Activated gamma-delta T cell (primary cell): ENCODE data around the gene MDH1.
"Not testable (repeated sequence)": the region's sequence is repeated elsewhere in the genome, so short reads cannot be mapped to it uniquely, and the experiment has no call there.

Experiments used
- DNase-seq: peaks from one replicate; lab custom pipeline; 2025; lab: John Stamatoyannopoulos, UW
- total RNA-seq, 2 donors: gene quantifications; one replicate each; lab custom pipeline; 2026; lab: John Stamatoyannopoulos, UW

The MDH1 gene
- total RNA-seq: 88.6 to 94.4 reads per million in 2 donors

DNA sequence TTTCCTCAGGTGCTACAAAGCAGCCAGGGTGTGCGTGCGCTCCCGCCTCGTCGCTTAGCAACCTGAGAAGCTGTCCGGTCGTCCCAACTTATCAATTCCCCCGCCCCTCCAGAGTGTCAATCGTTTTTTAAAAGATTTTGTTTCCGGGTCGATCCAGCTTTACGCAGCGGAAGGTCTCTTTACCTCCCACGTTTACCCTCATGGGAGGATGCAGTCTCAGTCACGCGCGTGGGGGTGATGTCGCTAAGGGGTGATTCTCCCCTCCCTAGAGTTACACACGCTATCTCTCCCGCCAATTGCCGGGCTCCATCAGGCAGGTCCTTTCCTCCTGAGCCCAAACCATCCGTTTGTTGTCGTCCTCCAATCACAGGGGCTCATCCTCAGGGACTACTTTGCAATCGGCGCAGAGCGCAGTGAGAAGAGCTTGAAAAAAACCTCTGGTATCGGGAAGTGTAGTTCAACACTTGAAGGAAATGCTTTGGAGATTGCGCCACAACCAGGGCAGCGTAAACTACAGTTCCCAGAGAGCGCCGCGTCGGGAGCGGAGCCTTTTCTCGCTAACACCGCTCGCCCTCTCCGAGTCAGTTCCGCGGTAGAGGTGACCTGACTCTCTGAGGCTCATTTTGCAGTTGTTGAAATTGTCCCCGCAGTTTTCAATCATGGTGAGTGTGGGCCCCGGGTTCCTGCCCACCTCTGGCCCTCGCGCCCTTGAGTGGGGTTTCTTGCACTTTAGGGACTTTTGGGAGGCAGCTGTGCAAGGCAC lies at the start of gene MDH1, which contains the start of gene WDPCP:
Gene MDH1, plus strand, starts transcription at position 579 of the 763 bp plus-strand sequence. Its CDS starts 81 bp downstream, at position 660.
Gene WDPCP, minus strand, starts transcription at position 93 of the 763 bp plus-strand sequence. CDS start 206 bp downstream, outside the sequence.
- peak; percentile 77 for DNase-seq

GRCh38 chr2:63539416-63540162 lies 49.2 kb upstream of the MDH1 start:
- no peak for DNase-seq

DNA sequence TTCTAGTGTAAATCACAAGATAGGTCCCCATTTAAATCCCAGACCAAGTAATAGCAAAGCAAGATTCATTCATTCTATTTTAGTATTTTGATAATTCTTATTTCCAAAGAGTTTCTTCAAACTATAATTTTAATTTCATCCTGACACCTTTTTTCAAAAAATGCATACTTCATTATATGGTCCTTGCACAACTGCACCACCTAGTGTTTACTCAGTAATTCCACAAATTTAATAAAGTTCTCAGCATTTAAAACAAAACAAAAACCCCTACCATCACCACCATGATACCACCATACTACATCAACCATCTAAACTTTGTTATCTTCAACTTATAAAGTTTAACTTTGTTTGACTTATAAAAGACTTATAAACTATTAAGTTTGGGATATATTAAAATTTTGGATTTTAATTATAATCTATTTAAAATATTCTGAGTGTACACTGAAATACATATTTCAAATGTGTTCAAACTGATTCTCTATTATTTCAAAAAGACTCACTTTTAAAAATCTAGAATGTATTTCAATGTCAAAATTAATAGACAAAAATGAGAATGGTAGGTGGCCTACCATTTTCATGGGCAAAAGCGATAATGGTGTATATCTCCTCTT lies 44.6 kb upstream of the MDH1 start:
- no peak for DNase-seq

DNA sequence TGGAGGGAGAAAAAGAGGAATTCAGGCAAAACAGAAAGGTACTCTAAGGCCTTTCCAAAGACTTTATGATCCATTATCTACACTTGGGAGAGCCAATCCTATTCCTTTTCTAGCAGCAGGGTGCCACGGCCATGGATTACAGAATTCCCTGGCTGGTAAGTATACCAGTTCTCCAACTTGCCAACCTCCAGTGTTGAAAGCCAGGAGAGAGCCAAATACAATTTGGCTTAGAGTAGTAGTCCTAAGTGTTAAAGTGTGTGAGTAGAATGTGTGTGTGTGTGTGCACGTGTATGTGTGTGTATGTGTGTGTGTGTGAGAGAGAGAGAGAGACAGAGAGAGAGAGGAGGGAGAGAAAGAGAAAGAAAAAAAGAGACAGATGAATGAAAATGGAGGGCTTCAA lies 43.7 kb upstream of the MDH1 start:
- no peak for DNase-seq

GRCh38 chr2:63553049-63553448 lies 35.7 kb upstream of the MDH1 start:
- DNase-seq: no peak

DNA sequence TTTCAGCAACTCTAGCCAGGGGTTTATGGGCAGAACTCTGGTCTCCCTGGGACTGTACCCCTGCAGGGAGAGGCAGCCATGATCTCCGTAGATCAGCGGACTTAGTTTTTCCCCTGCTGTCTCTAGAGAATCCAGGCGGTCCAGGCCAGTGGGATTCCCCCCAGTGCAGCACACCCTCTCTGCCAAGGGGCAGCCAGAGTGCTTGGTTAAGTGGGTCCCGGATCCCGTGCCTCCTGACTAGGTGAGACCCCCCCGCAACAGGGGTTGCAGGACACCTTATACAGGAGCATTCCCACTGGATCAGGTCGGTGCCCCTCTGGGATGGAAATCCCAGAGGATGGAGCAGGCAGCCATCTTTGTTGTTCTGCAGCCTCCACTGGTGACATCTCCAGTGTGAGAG lies 33.5 kb upstream of the MDH1 start:
- no peak for DNase-seq

DNA sequence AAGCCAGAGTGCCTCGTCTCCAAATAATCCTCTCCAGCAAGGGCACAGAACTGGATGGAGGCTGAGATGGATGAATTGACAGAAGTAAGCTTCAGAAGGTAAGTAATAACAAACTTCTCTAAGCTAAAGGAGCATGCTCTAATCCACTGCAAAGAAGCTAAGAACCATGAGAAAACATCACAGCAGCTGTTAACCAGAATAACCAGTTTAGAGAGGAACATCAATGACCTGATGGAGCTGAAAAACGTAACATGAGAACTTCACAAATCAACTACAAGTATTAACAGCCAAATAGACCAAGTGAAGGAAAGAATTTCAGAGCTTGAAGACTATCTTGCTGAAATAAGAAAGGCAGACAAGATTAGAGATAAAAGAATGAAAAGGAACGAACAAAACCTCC lies 32.8 kb upstream of the MDH1 start:
- DNase-seq: no peak

DNA sequence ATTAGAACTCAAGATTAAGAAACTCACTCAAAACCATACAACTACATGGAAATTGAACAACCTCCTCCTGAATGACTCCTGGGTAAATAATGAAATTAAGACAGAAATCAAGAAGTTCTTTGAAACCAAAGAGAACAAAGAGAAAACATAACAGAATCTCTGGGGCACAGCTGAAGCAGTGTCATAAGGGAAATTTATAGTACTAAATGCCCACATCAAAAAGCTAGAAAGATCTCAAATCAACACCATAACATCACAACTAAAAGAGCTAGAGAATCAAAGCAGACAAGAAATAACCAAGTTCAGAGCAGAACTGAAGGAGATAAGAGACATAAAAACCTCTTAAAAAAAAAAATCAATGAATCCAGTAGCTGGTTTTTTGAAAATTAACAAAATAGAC lies 30.9 kb upstream of the MDH1 start:
- not testable (repeated sequence) for DNase-seq

GRCh38 chr2:63558922-63559321 lies 29.8 kb upstream of the MDH1 start:
- not testable (repeated sequence) for DNase-seq

DNA sequence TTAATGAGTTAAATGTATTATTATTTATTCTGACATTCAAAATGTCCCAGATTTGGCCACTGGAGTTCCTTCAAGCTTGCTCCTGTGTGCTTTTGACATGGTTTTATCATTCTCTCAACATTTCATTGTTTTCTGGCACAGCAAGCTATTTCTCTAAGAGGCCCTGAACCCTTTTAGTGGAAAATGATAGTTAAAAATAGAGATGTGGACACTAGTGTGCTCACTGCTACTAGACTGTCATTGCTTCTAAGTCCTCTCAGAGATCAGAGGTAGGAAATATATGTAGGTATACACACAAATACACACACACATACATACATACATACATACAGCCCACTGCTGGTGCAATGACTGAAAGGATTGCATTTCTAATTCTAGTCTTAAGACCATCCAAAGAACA lies 26.0 kb upstream of the MDH1 start:
- no peak for DNase-seq

DNA sequence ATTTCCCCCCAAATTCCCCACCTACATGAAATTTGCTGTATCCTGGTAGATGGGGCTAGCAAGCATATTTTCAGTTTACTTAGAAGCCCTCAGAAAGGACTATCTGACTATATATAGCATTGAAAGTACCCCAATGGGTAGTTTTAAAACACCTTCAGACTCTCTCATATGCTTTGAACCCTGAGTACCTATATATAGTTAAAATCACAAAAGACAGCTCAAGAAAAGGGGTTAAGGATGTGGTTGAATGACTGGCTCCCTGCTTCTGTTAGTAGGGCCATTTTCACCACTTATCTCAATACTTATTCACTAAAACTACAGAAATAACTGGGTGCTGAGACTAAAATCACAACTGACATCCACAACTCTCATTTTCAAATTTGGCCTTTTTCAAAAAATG lies 19.0 kb upstream of the MDH1 start:
- no peak for DNase-seq

DNA sequence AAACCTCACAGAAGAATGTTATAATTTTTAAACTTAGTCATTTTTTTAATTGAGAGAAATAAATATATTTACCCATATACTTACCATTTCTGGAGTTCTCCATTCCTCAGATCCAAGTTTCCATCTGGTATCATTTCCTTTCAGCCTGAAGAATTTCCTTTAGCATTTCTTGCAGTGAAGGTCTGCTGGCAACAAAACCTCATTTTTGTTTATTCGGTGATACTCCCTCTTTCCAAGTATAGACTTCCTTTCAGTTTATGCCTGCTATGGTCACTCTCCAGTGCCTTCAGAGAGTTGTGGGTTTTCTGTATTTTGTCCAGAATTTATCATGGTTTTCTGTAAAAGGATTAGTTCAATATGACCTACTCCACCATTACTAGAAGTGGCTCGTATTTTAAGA lies 17.5 kb upstream of the MDH1 start:
- DNase-seq: no peak

- no peak for DNase-seq
Measured at GRCh38 chr2:63572001-63572400, 16.8 kb upstream of the MDH1 start.

- DNase-seq: not testable (repeated sequence)
Measured at GRCh38 chr2:63573026-63573425, 15.7 kb upstream of the MDH1 start.

DNA sequence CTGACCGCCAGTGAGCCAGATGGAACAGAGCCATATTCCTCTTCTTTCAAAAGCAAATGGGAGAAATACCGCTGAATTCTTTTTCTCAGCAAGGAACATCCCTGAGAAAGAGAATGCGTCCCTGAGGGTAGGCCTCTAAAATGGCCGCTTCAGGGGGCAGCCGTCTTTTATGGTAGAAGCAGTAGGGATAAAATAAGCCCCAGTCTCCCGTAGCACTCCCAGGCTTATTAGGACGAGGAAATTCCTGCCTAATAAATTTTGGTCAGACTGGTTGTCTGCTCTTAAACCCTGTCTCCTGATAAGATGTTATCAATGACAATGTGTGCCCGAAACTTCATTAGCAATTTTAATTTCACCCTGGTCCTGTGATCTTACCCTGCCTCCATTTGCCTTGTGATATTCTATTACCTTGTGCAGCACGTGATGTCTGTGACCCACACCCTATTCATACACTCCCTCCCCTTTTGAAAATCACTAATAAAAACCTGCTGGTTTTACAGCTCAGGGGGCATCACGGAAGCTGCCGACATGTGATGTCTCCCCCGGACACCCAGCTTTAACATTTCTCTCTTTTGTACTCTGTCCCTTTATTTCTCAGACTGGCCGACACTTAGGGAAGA lies 14.9 kb upstream of the MDH1 start:
- not testable (repeated sequence) for DNase-seq

- DNase-seq: no peak
Measured at GRCh38 chr2:63576546-63576945, 12.2 kb upstream of the MDH1 start.

GRCh38 chr2:63578767-63579166 lies 10.0 kb upstream of the MDH1 start:
- no peak for DNase-seq

DNA sequence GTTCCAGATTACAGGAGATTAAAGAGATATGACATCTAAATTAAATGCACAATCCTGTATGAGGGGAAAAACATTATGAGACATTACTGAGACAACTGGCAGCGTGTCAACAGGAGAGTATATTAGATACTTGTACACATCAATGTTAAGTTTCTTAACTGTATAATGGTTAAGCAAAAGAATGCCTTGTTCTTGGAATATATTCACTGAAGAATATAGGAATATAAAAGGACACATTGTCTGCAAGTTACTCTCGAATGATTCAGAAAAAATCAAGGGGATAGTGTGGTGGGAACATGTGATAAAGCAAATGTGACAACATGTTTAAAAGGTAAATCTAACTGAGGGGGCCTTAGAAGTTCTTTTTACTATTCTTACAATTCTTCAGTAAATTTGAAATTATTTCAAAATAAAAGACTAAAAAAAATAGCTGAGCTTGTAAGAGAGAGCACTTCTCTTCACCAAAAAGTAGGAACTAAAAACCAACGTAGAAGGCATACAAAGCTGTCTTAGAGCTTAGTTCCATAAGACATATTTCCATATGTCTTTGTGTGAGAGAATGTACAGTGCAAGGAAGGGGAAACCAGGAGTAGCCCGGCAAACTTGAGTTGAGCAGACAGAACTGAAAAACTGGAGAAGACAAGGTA lies 8.0 kb upstream of the MDH1 start:
- DNase-seq: no peak

GRCh38 chr2:63581298-63581961 lies 7.3 kb upstream of the MDH1 start:
- no peak for DNase-seq

DNA sequence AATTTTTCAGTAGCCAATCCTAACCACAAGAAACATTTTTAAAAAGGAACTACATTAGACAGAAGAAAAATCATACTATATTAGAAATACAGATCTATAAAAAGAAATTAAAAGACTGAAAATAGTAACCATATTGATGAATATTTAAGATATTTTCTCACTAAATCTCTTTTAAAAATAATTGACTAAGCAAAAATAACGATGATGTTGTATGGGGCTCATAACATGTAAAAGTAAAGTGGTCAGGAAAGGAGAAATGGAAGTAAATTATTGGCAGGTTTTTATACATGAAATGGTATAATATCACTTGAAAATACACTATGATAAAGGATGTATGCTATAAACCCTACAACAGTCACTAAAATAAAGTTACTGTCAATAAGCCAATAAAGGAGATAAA lies 5.9 kb upstream of the MDH1 start:
- no peak for DNase-seq

DNA sequence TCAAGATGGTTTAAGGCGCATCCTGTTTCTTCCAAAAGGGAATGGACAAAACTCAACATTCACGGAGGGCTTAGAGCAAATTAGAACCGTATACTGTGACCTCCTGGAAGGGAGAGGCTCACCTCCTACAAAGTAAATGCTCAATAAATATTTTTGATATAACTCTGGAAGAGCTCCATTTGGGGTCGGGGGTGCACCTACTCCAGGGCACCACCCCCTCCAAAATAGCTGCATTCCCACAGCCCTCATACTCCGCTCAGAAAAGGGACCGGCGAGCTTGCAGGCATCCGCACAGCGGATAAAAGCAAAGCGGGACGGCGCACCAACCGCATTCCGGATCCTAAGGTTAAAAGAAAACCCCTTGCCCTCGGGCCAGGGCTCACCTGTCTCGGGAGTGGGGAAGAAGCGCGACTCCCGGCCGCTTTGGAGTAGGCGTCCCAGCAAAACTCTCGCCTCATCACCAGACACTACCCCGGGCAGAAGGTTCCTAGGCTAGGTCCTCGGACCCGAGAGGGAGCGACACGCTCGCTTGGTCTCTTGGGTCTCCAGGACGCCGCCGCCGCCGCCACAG lies 864 bp upstream of the MDH1 start:
- DNase-seq: no peak
